ENCODE measurements around the gene ROBO2.

DNA sequence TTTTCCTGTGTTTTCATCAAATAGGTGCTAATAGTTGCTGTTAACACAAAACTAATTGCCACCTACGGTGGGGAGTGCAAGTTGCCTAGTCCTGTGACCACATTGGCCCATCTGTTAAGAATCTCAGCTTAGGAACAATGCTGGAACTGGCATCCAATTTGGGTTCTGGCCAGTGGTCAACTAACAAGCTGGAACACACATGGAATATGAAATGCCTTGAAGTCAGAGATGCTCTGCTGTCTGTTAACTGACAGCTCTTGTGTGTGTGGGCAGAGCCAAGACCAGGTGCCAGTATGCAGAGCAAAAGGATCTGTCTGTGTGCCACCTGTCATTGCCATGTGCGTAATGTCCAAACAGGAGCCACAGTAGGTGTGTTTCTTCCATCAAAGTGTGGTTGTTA is 460.8 kb downstream of the ROBO2 start:
- no peak for TF ChIP-seq POLR2A (IDR thresholded peaks at IDR 0.05)
- TF ChIP-seq POLR2AphosphoS5 (IDR thresholded peaks at IDR 0.05) = no peak
- TF ChIP-seq CTCF (IDR thresholded peaks at IDR 0.05) = no peak
- TF ChIP-seq EP300 (IDR thresholded peaks at IDR 0.05) = no peak
